ENCODE results near the gene ANKH. TPM values are rescaled to one million over a fixed set of nuclear protein-coding genes. Genes with fewer than 3 reads are reported as not detected.

Gene ANKH
- polyA plus RNA-seq, 1 donor (not counting 4 experiments of a cell fraction or from before 2014, with no cell fraction given) = 13.8 TPM

DNA sequence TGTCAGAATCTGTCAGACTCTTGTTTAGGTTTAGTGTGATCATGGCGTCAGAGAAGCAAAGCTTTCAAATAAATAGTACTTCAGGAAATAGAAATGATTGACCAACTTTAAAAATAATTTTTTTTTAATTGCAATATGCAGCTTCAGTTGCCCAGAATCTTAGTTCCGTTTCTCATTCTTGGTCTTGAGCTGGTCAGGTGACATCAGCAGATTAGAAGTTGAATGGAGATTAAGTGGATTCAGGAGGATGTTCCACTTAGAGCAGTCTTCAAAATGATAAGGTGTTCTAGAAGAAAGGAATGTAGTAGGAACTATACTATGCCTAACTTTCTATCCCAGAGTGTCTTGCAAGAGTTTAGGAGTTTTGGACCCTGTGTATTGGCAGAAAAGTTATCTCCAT, 176.4 kb downstream of the ANKH start:
- Histone ChIP-seq H2AFZ (ENCODE audit: control insufficient read depth, low read length) (no peak overlapping the region), H3K4me3 (ENCODE audit: control insufficient read depth in 2 of 3, extremely low read depth in 1 of 3, insufficient read depth in 2 of 3, low read depth in 1 of 3, low read length in 3 of 3) (no peak overlapping the region), H3K9ac (ENCODE audit: control insufficient read depth, extremely low read depth, insufficient read depth, low read length) (no peak overlapping the region), H3K4me2 (ENCODE audit: control insufficient read depth, extremely low read depth, insufficient read depth, low read depth, low read length) (no peak overlapping the region), H3K27ac (ENCODE audit: control insufficient read depth, insufficient read depth, low read length) (no peak overlapping the region), H4K20me1 (ENCODE audit: control insufficient read depth, extremely low read depth, insufficient read depth, low read length) (no peaks in the 10 kb centered on the region), H3K27me3 (ENCODE audit: control insufficient read depth, extremely low read depth, insufficient read depth, low read length) (no peaks in the 10 kb centered on the region), H3K79me2 (ENCODE audit: control insufficient read depth, insufficient read depth, low read length) (peaks cover 2% of the 10 kb centered on the region), H3K9me1 (ENCODE audit: control insufficient read depth, extremely low read depth, insufficient read depth, low read length) (no peaks in the 10 kb centered on the region), H3K36me3 (ENCODE audit: control insufficient read depth in 2 of 2, extremely low read depth in 1 of 2, insufficient read depth in 2 of 2, low read length in 2 of 2) (peaks cover 21 to 28% of the 10 kb centered on the region in 2 experiments), H3K4me1 (ENCODE audit: control insufficient read depth, extremely low read depth, insufficient read depth, low read length) (peaks cover 4% of the 10 kb centered on the region), H3K9me3 (ENCODE audit: control insufficient read depth, low read depth, low read length) (peaks cover 1% of the 10 kb centered on the region)
- DNase-seq (ENCODE audit: low read depth, low spot score) (no peak), FAIRE-seq (no peak)
- no peak for TF ChIP-seq EZH2 (IDR thresholded peaks at IDR 0.05; ENCODE audit: low read length)
- TF ChIP-seq, protein P1, sequence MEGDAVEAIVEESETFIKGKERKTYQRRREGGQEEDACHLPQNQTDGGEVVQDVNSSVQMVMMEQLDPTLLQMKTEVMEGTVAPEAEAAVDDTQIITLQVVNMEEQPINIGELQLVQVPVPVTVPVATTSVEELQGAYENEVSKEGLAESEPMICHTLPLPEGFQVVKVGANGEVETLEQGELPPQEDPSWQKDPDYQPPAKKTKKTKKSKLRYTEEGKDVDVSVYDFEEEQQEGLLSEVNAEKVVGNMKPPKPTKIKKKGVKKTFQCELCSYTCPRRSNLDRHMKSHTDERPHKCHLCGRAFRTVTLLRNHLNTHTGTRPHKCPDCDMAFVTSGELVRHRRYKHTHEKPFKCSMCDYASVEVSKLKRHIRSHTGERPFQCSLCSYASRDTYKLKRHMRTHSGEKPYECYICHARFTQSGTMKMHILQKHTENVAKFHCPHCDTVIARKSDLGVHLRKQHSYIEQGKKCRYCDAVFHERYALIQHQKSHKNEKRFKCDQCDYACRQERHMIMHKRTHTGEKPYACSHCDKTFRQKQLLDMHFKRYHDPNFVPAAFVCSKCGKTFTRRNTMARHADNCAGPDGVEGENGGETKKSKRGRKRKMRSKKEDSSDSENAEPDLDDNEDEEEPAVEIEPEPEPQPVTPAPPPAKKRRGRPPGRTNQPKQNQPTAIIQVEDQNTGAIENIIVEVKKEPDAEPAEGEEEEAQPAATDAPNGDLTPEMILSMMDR (optimal IDR thresholded peaks at IDR 0.05 in 1 of 3, IDR thresholded peaks at IDR 0.05 in 1 of 3, conservative IDR thresholded peaks at IDR 0.05 in 1 of 3; ENCODE audit: extremely low read depth in 1 of 3, insufficient read depth in 2 of 3, low read length in 3 of 3) = no peak
- dilution Hi-C loops (cut with MboI; ENCODE audit: extremely low pct_ligation_motif_present, low sequenced_read_pairs) = no loop called here

DNA sequence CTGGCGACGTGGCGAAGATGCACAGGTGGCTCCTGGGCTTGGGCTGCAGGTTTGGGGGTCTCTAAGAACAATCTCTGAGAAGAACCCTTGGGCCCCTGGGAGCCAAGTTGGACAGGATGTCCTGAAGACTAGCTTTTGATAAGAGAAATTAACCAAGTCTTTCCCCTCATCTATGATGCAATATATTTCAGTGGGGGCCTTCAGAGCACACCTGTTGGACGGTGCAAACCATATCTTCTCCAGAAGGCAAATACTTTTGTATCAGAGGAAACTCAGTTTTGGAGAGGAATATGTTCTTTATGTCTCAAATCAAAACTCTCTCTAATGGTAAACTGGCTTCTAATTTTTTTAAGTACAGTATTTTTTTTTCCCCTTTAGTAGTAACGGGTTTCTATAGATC, 178.5 kb downstream of the ANKH start:
- FAIRE-seq (no peak), DNase-seq (ENCODE audit: low read depth, low spot score) (no peak)
- Histone ChIP-seq H3K4me1 (ENCODE audit: control insufficient read depth, extremely low read depth, insufficient read depth, low read length) (peaks cover 4% of the 10 kb centered on the region), H4K20me1 (ENCODE audit: control insufficient read depth, extremely low read depth, insufficient read depth, low read length) (no peaks in the 10 kb centered on the region), H3K36me3 (ENCODE audit: control insufficient read depth in 2 of 2, extremely low read depth in 1 of 2, insufficient read depth in 2 of 2, low read length in 2 of 2) (peaks cover 31 to 40% of the 10 kb centered on the region in 2 experiments), H3K9ac (ENCODE audit: control insufficient read depth, extremely low read depth, insufficient read depth, low read length) (no peak overlapping the region), H3K9me3 (ENCODE audit: control insufficient read depth, low read depth, low read length) (peaks cover 2% of the 10 kb centered on the region), H3K9me1 (ENCODE audit: control insufficient read depth, extremely low read depth, insufficient read depth, low read length) (no peaks in the 10 kb centered on the region), H3K27me3 (ENCODE audit: control insufficient read depth, extremely low read depth, insufficient read depth, low read length) (no peaks in the 10 kb centered on the region), H3K27ac (ENCODE audit: control insufficient read depth, insufficient read depth, low read length) (no peak overlapping the region), H3K4me3 (ENCODE audit: control insufficient read depth in 2 of 3, extremely low read depth in 1 of 3, insufficient read depth in 2 of 3, low read depth in 1 of 3, low read length in 3 of 3) (no peak overlapping the region), H3K79me2 (ENCODE audit: control insufficient read depth, insufficient read depth, low read length) (peaks cover 2% of the 10 kb centered on the region), H3K4me2 (ENCODE audit: control insufficient read depth, extremely low read depth, insufficient read depth, low read depth, low read length) (no peak overlapping the region), H2AFZ (ENCODE audit: control insufficient read depth, low read length) (no peak overlapping the region)
- dilution Hi-C loops (cut with MboI; ENCODE audit: extremely low pct_ligation_motif_present, low sequenced_read_pairs) = no loop called here
- TF ChIP-seq EZH2 (IDR thresholded peaks at IDR 0.05; ENCODE audit: low read length) = no peak
- TF ChIP-seq, protein P1 (optimal IDR thresholded peaks at IDR 0.05 in 1 of 3, IDR thresholded peaks at IDR 0.05 in 1 of 3, conservative IDR thresholded peaks at IDR 0.05 in 1 of 3; ENCODE audit: extremely low read depth in 1 of 3, insufficient read depth in 2 of 3, low read length in 3 of 3) = no peak
